Dendritic cell treated with granulocyte-macrophage colony-stimulating factor and Interleukin-4, amounts not matched to agents 40 ng/mL and 50 ng/mL, for 4 days (primary cell): ENCODE measurements around the gene SFXN5.

Experiments
- H3K27ac Mint-ChIP-seq: one replicate; pipeline ENCODE4 v1.8.0; 2022; ENCODE audit warnings: mild to moderate bottlenecking, mixed read lengths
- H3K27me3 Mint-ChIP-seq: one replicate; pipeline ENCODE4 v1.8.0; 2022; ENCODE audit warnings: mild to moderate bottlenecking, mixed read lengths
- H3K36me3 Mint-ChIP-seq: one replicate; pipeline ENCODE4 v1.8.0; 2022; ENCODE audit warnings: low read depth, mixed read lengths
- H3K4me1 Mint-ChIP-seq: one replicate; pipeline ENCODE4 v1.8.0; 2022; ENCODE audit warnings: low read depth, mixed read lengths
- H3K4me3 Mint-ChIP-seq: one replicate; pipeline ENCODE4 v1.8.0; 2022; ENCODE audit warnings: mild to moderate bottlenecking, moderate library complexity, mixed read lengths
- H3K9me3 Mint-ChIP-seq: one replicate; pipeline ENCODE4 v1.8.0; 2022; ENCODE audit warnings: mixed read lengths
- intact Hi-C: fragments of 100-400 bp; cut with micrococcal nuclease; formaldehyde crosslinking; loops from one replicate; pipeline ENCODE4 v1.15.0; 2022

The SFXN5 gene

GRCh38 chr2:73089270-73090030 is 17.9 kb upstream of the SFXN5 start:
- no peaks in the 10 kb centered on the region for H3K9me3 Mint-ChIP-seq
- H3K27me3 Mint-ChIP-seq: peaks cover 2% of the 10 kb centered on the region
- H3K36me3 Mint-ChIP-seq: no peaks in the 10 kb centered on the region
- no peak overlapping the region for H3K4me3 Mint-ChIP-seq
- peaks cover 12% of the 10 kb centered on the region for H3K4me1 Mint-ChIP-seq
- intact Hi-C loops: loop anchor here (5.0 kb wide), 1 partner anchor 88 kb away; no protein-coding TSS in a partner anchor
- no peak overlapping the region for H3K27ac Mint-ChIP-seq

GRCh38 chr2:73088703-73089102 is 17.2 kb upstream of the SFXN5 start:
- intact Hi-C loops: loop anchor here (5.0 kb wide), 1 partner anchor 89 kb away; no protein-coding TSS in a partner anchor
- Mint-ChIP-seq H3K4me1 (peaks cover 12% of the 10 kb centered on the region), H3K27me3 (peaks cover 2% of the 10 kb centered on the region), H3K36me3 (no peaks in the 10 kb centered on the region), H3K27ac (no peak overlapping the region), H3K4me3 (no peak overlapping the region), H3K9me3 (no peaks in the 10 kb centered on the region)

DNA sequence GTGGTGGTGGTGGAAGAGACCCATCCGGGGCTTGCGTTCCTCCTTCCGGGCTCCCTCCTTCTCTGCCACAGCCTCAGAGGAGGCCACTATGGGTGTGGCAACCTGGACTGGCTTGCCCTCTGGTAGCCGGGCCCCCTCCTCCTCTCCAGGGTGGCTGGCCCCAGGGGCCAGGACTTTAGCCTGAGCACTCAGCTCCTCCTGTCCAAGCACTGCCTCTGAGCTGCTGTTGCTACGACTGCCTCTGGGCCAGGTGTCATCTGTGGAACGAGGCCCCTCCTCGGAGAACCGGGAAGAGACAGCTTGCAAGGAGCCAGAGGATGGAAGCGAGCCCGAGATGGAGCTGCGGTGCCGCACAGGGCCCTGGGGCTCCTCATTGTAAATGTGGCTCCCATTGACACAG is 16.7 kb upstream of the SFXN5 start:
- intact Hi-C loops: loop anchor here (5.0 kb wide), 1 partner anchor 89 kb away; no protein-coding TSS in a partner anchor
- H3K4me1 Mint-ChIP-seq: peaks cover 12% of the 10 kb centered on the region
- H3K36me3 Mint-ChIP-seq: no peaks in the 10 kb centered on the region
- H3K27ac Mint-ChIP-seq: no peak overlapping the region
- peaks cover 5% of the 10 kb centered on the region for H3K27me3 Mint-ChIP-seq
- H3K4me3 Mint-ChIP-seq: no peak overlapping the region
- no peaks in the 10 kb centered on the region for H3K9me3 Mint-ChIP-seq

GRCh38 chr2:73087311-73087710 is 15.8 kb upstream of the SFXN5 start:
- H3K9me3 Mint-ChIP-seq: no peaks in the 10 kb centered on the region
- peaks cover 8% of the 10 kb centered on the region for H3K4me1 Mint-ChIP-seq
- peaks cover 5% of the 10 kb centered on the region for H3K27me3 Mint-ChIP-seq
- H3K27ac Mint-ChIP-seq: no peak overlapping the region
- intact Hi-C loops: loop anchor here (5.0 kb wide), 1 partner anchor 90 kb away; no protein-coding TSS in a partner anchor
- H3K36me3 Mint-ChIP-seq: no peaks in the 10 kb centered on the region
- no peak overlapping the region for H3K4me3 Mint-ChIP-seq

- H3K36me3 Mint-ChIP-seq: no peaks in the 10 kb centered on the region
- no peaks in the 10 kb centered on the region for H3K9me3 Mint-ChIP-seq
- no peak overlapping the region for H3K4me3 Mint-ChIP-seq
- no peaks in the 10 kb centered on the region for H3K4me1 Mint-ChIP-seq
- intact Hi-C loops: loop anchor here (1.0 to 5.0 kb wide), 2 partner anchors 78 to 92 kb away; no protein-coding TSS in a partner anchor
- peaks cover 8% of the 10 kb centered on the region for H3K27me3 Mint-ChIP-seq
- no peak overlapping the region for H3K27ac Mint-ChIP-seq
Observed at GRCh38 chr2:73085691-73086090, 14.2 kb upstream of the SFXN5 start.

GRCh38 chr2:73084971-73085370 is 13.5 kb upstream of the SFXN5 start:
- H3K36me3 Mint-ChIP-seq: no peaks in the 10 kb centered on the region

GRCh38 chr2:73083886-73084800 is 12.6 kb upstream of the SFXN5 start:
- intact Hi-C loops: no loop called here
- no peaks in the 10 kb centered on the region for H3K36me3 Mint-ChIP-seq
- H3K27ac Mint-ChIP-seq: no peak overlapping the region
- H3K27me3 Mint-ChIP-seq: peaks cover 11% of the 10 kb centered on the region
- H3K9me3 Mint-ChIP-seq: no peaks in the 10 kb centered on the region
- no peaks in the 10 kb centered on the region for H3K4me1 Mint-ChIP-seq
- no peak overlapping the region for H3K4me3 Mint-ChIP-seq

More at GRCh38 chr2:73084971-73085370, 13.5 kb upstream of the SFXN5 start:
- H3K27ac Mint-ChIP-seq: no peak overlapping the region
- intact Hi-C loops: loop anchor here (1.0 to 5.0 kb wide), 2 partner anchors 78 to 92 kb away; no protein-coding TSS in a partner anchor
- peaks cover 8% of the 10 kb centered on the region for H3K27me3 Mint-ChIP-seq
- H3K4me1 Mint-ChIP-seq: no peaks in the 10 kb centered on the region
- H3K4me3 Mint-ChIP-seq: no peak overlapping the region
- H3K9me3 Mint-ChIP-seq: no peaks in the 10 kb centered on the region

DNA sequence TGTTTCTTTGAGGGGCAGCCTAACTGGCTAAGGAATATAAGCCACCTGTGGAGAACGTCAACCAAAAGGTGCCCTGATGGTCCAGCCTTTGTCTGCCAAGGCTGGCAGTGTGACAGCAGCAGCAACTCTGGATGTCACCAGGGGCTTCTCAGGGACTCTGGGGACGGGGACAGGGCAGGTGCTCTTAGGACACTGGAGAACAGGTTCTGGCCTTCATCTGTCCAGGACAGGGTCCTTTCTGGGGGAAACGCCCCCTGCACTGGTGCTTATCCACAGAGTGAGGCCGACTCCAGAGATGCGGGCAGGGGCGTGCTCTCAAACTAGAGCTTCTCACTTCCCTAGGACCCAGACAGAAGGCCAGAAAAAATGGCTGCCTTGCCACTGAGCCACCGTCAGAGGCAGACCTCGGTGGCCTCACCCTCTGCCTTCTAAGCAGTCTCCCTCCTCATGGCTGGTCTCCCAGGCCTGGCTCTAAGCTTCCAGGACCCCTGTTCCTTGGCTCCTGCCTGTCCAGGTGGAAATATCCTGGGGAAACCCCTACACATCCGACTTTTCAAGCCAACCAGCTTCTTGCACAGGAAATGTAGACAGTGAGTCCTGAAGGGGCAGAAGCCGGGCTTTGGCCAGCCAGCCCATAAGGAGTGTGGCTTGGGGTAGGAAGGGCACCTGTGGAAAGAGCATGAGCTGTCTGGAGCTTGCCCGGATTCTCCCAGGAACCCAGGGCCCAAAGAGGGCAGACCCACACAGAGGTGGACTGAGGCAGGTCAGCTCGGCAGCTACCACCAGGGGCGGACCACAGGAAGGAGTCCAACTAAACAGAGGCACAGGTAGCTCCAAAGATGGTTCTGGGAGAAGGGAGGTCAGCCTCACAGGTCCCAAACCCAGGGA is 11.3 kb upstream of the SFXN5 start:
- Mint-ChIP-seq H3K9me3 (no peaks in the 10 kb centered on the region), H3K27ac (no peak overlapping the region), H3K36me3 (no peaks in the 10 kb centered on the region), H3K4me3 (no peak overlapping the region), H3K27me3 (peaks cover 17% of the 10 kb centered on the region), H3K4me1 (no peaks in the 10 kb centered on the region)
- intact Hi-C loops: no loop called here

DNA sequence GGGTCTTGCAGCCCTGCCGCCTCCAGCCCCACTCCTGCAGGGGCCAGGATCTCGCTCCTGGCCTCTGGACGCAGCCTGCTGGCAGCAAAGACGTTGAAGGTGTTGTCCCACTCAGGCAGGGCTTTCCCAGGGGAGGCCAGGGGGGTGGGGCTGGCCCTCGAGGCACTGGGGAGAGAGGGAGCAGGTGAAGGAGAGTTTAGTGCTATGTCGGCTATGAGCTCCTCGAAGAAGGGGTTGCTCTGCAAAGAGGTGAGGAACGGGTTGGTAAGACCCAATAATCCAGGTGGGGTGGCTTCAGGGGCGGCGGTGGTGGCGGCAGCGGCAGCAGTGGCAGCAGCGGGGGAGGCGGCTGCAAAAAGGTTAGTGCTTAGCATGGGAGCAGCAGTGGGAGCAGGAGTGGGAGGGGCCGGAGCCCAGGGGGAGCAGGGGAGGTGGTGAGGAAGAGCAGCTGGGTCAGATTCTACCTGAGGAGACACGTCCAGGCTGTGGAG is 9.7 kb upstream of the SFXN5 start:
- peaks cover 22% of the 10 kb centered on the region for H3K27me3 Mint-ChIP-seq
- no peak overlapping the region for H3K27ac Mint-ChIP-seq
- no peaks in the 10 kb centered on the region for H3K9me3 Mint-ChIP-seq
- no peaks in the 10 kb centered on the region for H3K4me1 Mint-ChIP-seq
- intact Hi-C loops: no loop called here
- H3K4me3 Mint-ChIP-seq: no peak overlapping the region
- H3K36me3 Mint-ChIP-seq: no peaks in the 10 kb centered on the region

GRCh38 chr2:73080321-73081131 is 9.0 kb upstream of the SFXN5 start:
- Mint-ChIP-seq H3K4me3 (no peak overlapping the region), H3K9me3 (no peaks in the 10 kb centered on the region), H3K27ac (no peak overlapping the region), H3K4me1 (no peaks in the 10 kb centered on the region), H3K36me3 (no peaks in the 10 kb centered on the region), H3K27me3 (peaks cover 22% of the 10 kb centered on the region)
- intact Hi-C loops: no loop called here

DNA sequence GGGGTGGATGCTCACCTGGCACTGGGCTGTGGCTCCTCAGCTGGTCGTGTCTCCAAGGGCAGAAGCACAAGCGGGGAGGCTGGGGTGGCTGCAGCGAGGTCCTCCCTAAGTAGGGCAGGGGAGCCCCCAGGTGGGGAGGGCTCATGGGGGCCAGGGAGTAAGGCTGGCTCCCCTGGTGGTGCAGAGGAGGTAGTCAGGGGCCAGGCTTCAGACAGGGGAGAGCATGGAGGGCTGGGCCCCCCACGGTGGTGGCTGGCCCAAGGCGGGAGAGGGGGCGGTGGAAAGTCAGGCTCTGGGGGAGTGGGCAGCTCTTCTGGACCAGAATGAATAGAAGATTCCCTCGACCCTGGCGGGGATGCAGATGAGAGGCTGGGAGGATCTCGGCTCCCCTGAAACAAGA is 8.1 kb upstream of the SFXN5 start:
- no peak overlapping the region for H3K4me3 Mint-ChIP-seq
- no peak overlapping the region for H3K27ac Mint-ChIP-seq
- H3K36me3 Mint-ChIP-seq: no peaks in the 10 kb centered on the region
- intact Hi-C loops: no loop called here
- no peaks in the 10 kb centered on the region for H3K4me1 Mint-ChIP-seq
- peaks cover 25% of the 10 kb centered on the region for H3K27me3 Mint-ChIP-seq
- no peaks in the 10 kb centered on the region for H3K9me3 Mint-ChIP-seq

- peaks cover 25% of the 10 kb centered on the region for H3K27me3 Mint-ChIP-seq
- H3K9me3 Mint-ChIP-seq: no peaks in the 10 kb centered on the region
- no peak overlapping the region for H3K4me3 Mint-ChIP-seq
- no peak overlapping the region for H3K27ac Mint-ChIP-seq
- no peaks in the 10 kb centered on the region for H3K36me3 Mint-ChIP-seq
- H3K4me1 Mint-ChIP-seq: no peaks in the 10 kb centered on the region
- intact Hi-C loops: no loop called here
Observed at GRCh38 chr2:73078457-73079411, 7.2 kb upstream of the SFXN5 start.
